ENCODE results near the gene E2F4. TPM values are rescaled to one million over a fixed set of nuclear protein-coding genes. Genes with fewer than 3 reads are reported as not detected.

E2F4 gene
- polyA plus RNA-seq, 1 donor (not counting 4 experiments of a cell fraction or from before 2014, with no cell fraction given) = 64.7 TPM

- no peak overlapping the region for H3K4me2 ChIP-seq (ENCODE audit: control insufficient read depth, extremely low read depth, insufficient read depth, low read depth, low read length)
- H3K4me1 ChIP-seq (ENCODE audit: control insufficient read depth, extremely low read depth, insufficient read depth, low read length) = peaks cover 14% of the 10 kb centered on the region
- H3K9ac ChIP-seq (ENCODE audit: control insufficient read depth, extremely low read depth, insufficient read depth, low read length) = no peak overlapping the region
- dilution Hi-C loops (cut with MboI; ENCODE audit: extremely low pct_ligation_motif_present, low sequenced_read_pairs) = no loop called here
- H3K27me3 ChIP-seq (ENCODE audit: control insufficient read depth, extremely low read depth, insufficient read depth, low read length) = no peaks in the 10 kb centered on the region
- no peaks in the 10 kb centered on the region for H3K9me3 ChIP-seq (ENCODE audit: control insufficient read depth, low read depth, low read length)
- no peak for FAIRE-seq
- no peak for DNase-seq (ENCODE audit: low read depth, low spot score)
- no peak overlapping the region for H2AFZ ChIP-seq (ENCODE audit: control insufficient read depth, low read length)
- H3K4me3 ChIP-seq (ENCODE audit: control insufficient read depth in 2 of 3, extremely low read depth in 1 of 3, insufficient read depth in 2 of 3, low read depth in 1 of 3, low read length in 3 of 3) = no peak overlapping the region
- no peaks in the 10 kb centered on the region for H3K9me1 ChIP-seq (ENCODE audit: control insufficient read depth, extremely low read depth, insufficient read depth, low read length)
- H3K27ac ChIP-seq (ENCODE audit: control insufficient read depth, insufficient read depth, low read length) = peak overlapping the region; percentile 9
- TF ChIP-seq CTCF (optimal IDR thresholded peaks at IDR 0.05 in 1 of 3, IDR thresholded peaks at IDR 0.05 in 1 of 3, conservative IDR thresholded peaks at IDR 0.05 in 1 of 3; ENCODE audit: extremely low read depth in 1 of 3, insufficient read depth in 2 of 3, low read length in 3 of 3) (no peak), EZH2 (IDR thresholded peaks at IDR 0.05; ENCODE audit: low read length) (no peak)
- peaks cover 42 to 52% of the 10 kb centered on the region in 2 experiments for H3K36me3 ChIP-seq (ENCODE audit: control insufficient read depth in 2 of 2, extremely low read depth in 1 of 2, insufficient read depth in 2 of 2, low read length in 2 of 2)
- no peaks in the 10 kb centered on the region for H4K20me1 ChIP-seq (ENCODE audit: control insufficient read depth, extremely low read depth, insufficient read depth, low read length)
- no peaks in the 10 kb centered on the region for H3K79me2 ChIP-seq (ENCODE audit: control insufficient read depth, insufficient read depth, low read length)
Measured at GRCh38 chr16:67146523-67147357, 45.2 kb upstream of the E2F4 start.

DNA sequence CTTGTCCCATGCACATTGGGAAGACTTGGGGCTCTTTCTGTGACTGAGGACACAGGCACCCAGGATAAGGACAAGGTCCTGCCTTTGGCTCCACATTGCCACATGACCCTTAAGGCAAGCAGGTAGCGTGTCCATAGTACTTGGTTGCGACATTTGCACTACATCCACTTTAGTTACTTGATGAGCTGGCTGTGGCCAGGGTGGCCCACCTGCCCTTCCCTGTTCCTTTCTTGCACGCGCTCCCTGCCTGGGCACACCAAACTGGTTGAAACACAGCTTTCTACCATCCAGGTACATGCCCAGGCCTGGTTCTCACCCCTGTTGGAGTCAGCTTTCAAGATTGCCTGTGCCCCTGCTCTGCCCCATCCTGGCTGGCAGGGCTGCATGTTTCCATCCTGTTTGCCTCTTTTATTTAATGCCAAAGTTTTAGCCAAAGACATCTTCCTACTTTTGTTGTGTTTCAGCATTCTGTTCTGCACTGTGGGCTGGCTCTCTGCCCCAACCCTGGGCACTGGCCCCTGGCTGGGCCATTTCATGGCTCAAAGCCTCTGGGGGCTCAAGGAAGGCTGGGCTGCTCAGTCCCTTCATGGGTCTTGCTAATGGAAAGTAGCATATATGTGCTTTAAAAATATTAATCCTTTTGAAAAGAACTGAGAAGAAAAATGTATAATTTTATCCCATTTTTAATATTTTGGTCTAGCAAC, 44.4 kb upstream of the E2F4 start:
- Histone ChIP-seq H3K36me3 (ENCODE audit: control insufficient read depth in 2 of 2, extremely low read depth in 1 of 2, insufficient read depth in 2 of 2, low read length in 2 of 2) (peaks cover 42 to 46% of the 10 kb centered on the region in 2 experiments), H3K9me1 (ENCODE audit: control insufficient read depth, extremely low read depth, insufficient read depth, low read length) (no peaks in the 10 kb centered on the region), H2AFZ (ENCODE audit: control insufficient read depth, low read length) (no peak overlapping the region), H4K20me1 (ENCODE audit: control insufficient read depth, extremely low read depth, insufficient read depth, low read length) (no peaks in the 10 kb centered on the region), H3K79me2 (ENCODE audit: control insufficient read depth, insufficient read depth, low read length) (no peaks in the 10 kb centered on the region), H3K4me2 (ENCODE audit: control insufficient read depth, extremely low read depth, insufficient read depth, low read depth, low read length) (no peak overlapping the region), H3K27ac (ENCODE audit: control insufficient read depth, insufficient read depth, low read length) (peak overlapping the region; percentile 9), H3K9me3 (ENCODE audit: control insufficient read depth, low read depth, low read length) (no peaks in the 10 kb centered on the region), H3K4me3 (ENCODE audit: control insufficient read depth in 2 of 3, extremely low read depth in 1 of 3, insufficient read depth in 2 of 3, low read depth in 1 of 3, low read length in 3 of 3) (no peak overlapping the region), H3K4me1 (ENCODE audit: control insufficient read depth, extremely low read depth, insufficient read depth, low read length) (peaks cover 14% of the 10 kb centered on the region), H3K9ac (ENCODE audit: control insufficient read depth, extremely low read depth, insufficient read depth, low read length) (no peak overlapping the region), H3K27me3 (ENCODE audit: control insufficient read depth, extremely low read depth, insufficient read depth, low read length) (no peaks in the 10 kb centered on the region)
- TF ChIP-seq CTCF (optimal IDR thresholded peaks at IDR 0.05 in 1 of 3, IDR thresholded peaks at IDR 0.05 in 1 of 3, conservative IDR thresholded peaks at IDR 0.05 in 1 of 3; ENCODE audit: extremely low read depth in 1 of 3, insufficient read depth in 2 of 3, low read length in 3 of 3) (no peak), EZH2 (IDR thresholded peaks at IDR 0.05; ENCODE audit: low read length) (no peak)
- dilution Hi-C loops (cut with MboI; ENCODE audit: extremely low pct_ligation_motif_present, low sequenced_read_pairs) = no loop called here
- FAIRE-seq = no peak
- DNase-seq (ENCODE audit: low read depth, low spot score) = no peak
